HG02610 (cell line): ENCODE results near the gene TRAF3.

Source experiments
- ATAC-seq: cut with Tn5 transposase; IDR thresholded peaks from one replicate; pipeline ENCODE4 v1.9.1; 2021; ENCODE audit warnings: mild to moderate bottlenecking, moderate library complexity; ENCODE audit not compliant: unreplicated experiment

TRAF3 gene

GRCh38 chr14:102905116-102906108 is 128.2 kb downstream of the TRAF3 start:
- ATAC-seq: no peak

- no peak for ATAC-seq
These were observed 129.5 kb downstream of the TRAF3 start for GRCh38 chr14:102906616-102907302.

- no peak for ATAC-seq
These were observed 130.1 kb downstream of the TRAF3 start for GRCh38 chr14:102907303-102907844.

- ATAC-seq: no peak
These were observed 130.9 kb downstream of the TRAF3 start for GRCh38 chr14:102907980-102908730.

- ATAC-seq: no peak
These were observed 131.7 kb downstream of the TRAF3 start for GRCh38 chr14:102908766-102909455.

GRCh38 chr14:102909462-102909861 is 132.2 kb downstream of the TRAF3 start:
- ATAC-seq: no peak

GRCh38 chr14:102909911-102910310 is 132.7 kb downstream of the TRAF3 start:
- ATAC-seq: no peak

- no peak for ATAC-seq
These were observed 133.2 kb downstream of the TRAF3 start for GRCh38 chr14:102910442-102910841.

GRCh38 chr14:102911541-102911951 is 134.3 kb downstream of the TRAF3 start:
- ATAC-seq: no peak

GRCh38 chr14:102911991-102912761 is 134.9 kb downstream of the TRAF3 start:
- no peak for ATAC-seq

GRCh38 chr14:102913341-102914211 is 136.3 kb downstream of the TRAF3 start:
- ATAC-seq: no peak

GRCh38 chr14:102914474-102915291 is 137.4 kb downstream of the TRAF3 start:
- no peak for ATAC-seq

GRCh38 chr14:102915292-102916110 is 138.3 kb downstream of the TRAF3 start:
- ATAC-seq: no peak

- no peak for ATAC-seq
These were observed 139.3 kb downstream of the TRAF3 start for GRCh38 chr14:102916347-102917055.

GRCh38 chr14:102917056-102917385 is 139.8 kb downstream of the TRAF3 start:
- ATAC-seq: no peak

GRCh38 chr14:102917469-102918211 is 140.4 kb downstream of the TRAF3 start:
- ATAC-seq: no peak
